NB4 (cell line): ENCODE results near the gene AMPD3.
A peak's percentile ranks its signal among the peaks of the same experiment; 100 is the strongest.

Source experiments
- DNase-seq: peaks from one replicate; pipeline ENCODE4 v3.0.0; 2010; ENCODE audit warnings: low read depth
- H3K4me3 ChIP-seq: one replicate; pipeline ENCODE4 v1.5.1; 2011; ENCODE audit warnings: mild to moderate bottlenecking, low read depth, low read length, moderate library complexity
- CTCF ChIP-seq: IDR thresholded peaks from one replicate; pipeline ENCODE4 v1.5.1; 2012; ENCODE audit warnings: low read depth, low read length
- MAX ChIP-seq: IDR thresholded peaks from 2 replicates; pipeline ENCODE4 v1.6.1; 2011; ENCODE audit warnings: low read depth, low read length
- MYC ChIP-seq: IDR thresholded peaks from 2 replicates; pipeline ENCODE4 v1.6.1; 2011; ENCODE audit warnings: low read depth, low read length
- POLR2A ChIP-seq: IDR thresholded peaks from 2 replicates; pipeline ENCODE4 v1.6.1; 2011; ENCODE audit warnings: mild to moderate bottlenecking; ENCODE audit not compliant: insufficient read length; ENCODE audit errors: extremely low read depth

The AMPD3 gene

GRCh38 chr11:10410106-10410843, 44.8 kb upstream of the AMPD3 start:
- no peak for DNase-seq
- TF ChIP-seq POLR2A (no peak), CTCF (no peak), MYC (no peak), MAX (no peak)
- H3K4me3 ChIP-seq, result no peak overlapping the region

GRCh38 chr11:10410844-10411200, 44.2 kb upstream of the AMPD3 start:
- no peak for TF ChIP-seq POLR2A
- no peak for TF ChIP-seq MAX
- no peak for TF ChIP-seq MYC
- no peak for DNase-seq
- H3K4me3 ChIP-seq, result no peak overlapping the region

GRCh38 chr11:10412266-10412665, 42.8 kb upstream of the AMPD3 start:
- no peak for TF ChIP-seq POLR2A
- no peak for TF ChIP-seq CTCF
- TF ChIP-seq MYC, result no peak
- no peak for TF ChIP-seq MAX
- H3K4me3 ChIP-seq, result no peak overlapping the region
- DNase-seq, result no peak

GRCh38 chr11:10413268-10413667, 41.8 kb upstream of the AMPD3 start:
- H3K4me3 ChIP-seq, result no peak overlapping the region
- peak; percentile 85 for DNase-seq
- peak; percentile 65 for TF ChIP-seq CTCF
- no peak for TF ChIP-seq POLR2A

- peak; percentile 47 for DNase-seq
- H3K4me3 ChIP-seq, result no peak overlapping the region
- no peak for TF ChIP-seq POLR2A
- 0 out of 2 replicates have a peak, but pooled peaks have one; percentile 10 for TF ChIP-seq MAX
These were observed 40.9 kb upstream of the AMPD3 start for GRCh38 chr11:10414181-10414580.

- DNase-seq, result peak; percentile 90
- H3K4me3 ChIP-seq, result no peak overlapping the region
- no peak for TF ChIP-seq POLR2A
- 0 out of 2 replicates have a peak, but pooled peaks have one; percentile 9 for TF ChIP-seq MYC
- no peak for TF ChIP-seq MAX
These were observed 40.4 kb upstream of the AMPD3 start for GRCh38 chr11:10414659-10415058.

DNA sequence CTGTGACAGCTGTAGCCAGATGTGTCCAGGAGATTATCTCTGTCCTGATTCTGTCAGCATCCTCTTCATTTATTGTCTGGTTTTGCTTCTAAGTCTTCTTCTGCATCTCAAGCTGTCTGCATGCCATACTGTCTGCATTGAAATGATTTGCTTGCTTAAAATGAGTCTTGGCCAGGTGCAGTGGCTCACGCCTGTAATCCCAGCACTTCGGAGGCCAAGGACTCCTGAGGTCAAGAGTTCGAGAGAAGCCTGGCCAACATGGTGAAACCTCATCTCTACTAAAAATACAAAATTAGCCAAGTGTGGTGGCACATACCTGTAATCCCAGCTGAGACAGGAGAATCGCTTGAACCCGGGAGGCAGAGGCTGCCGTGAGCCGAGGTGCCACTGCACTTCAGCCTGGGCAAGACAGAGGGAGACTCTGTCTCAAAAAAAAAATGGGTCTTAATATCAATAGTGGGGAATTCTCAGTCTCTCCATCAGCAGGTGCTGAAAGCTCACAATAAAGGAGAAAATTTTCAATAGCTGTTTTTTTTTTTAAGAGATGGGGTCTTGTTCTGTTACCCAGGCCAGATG, 39.2 kb upstream of the AMPD3 start:
- peak; percentile 12 for TF ChIP-seq CTCF
- TF ChIP-seq MAX, result no peak
- H3K4me3 ChIP-seq, result no peak overlapping the region
- DNase-seq, result peak; percentile 34
